Measurements from ENCODE around the gene CA5B. TPM values are rescaled to one million over a fixed set of nuclear protein-coding genes. Genes with fewer than 3 reads are reported as not detected.
"Not testable (repeated sequence)": the region's sequence is repeated elsewhere in the genome, so short reads cannot be mapped to it uniquely, and the experiment has no call there.

Gene CA5B
- total RNA-seq: 11.2 TPM
- long read RNA-seq, full-length matches to known transcripts: 1 of 3 reads
- long read RNA-seq, partial matches to known transcripts: 0 of 3 reads
- long read RNA-seq, other reads (novel, unspliced or antisense): 2 of 3 reads

- H3K4me3 ChIP-seq: peak within 1 kb of the TSS; percentile 53
- TF ChIP-seq CTCF (IDR thresholded peaks at IDR 0.05): no peak
- DNase-seq (peak; percentile 96), ATAC-seq (peak; percentile 100)
- H3K36me3 ChIP-seq: no peaks in the 10 kb centered on the region
- H3K27me3 ChIP-seq: no peaks in the 10 kb centered on the region
- intact Hi-C loops (cut with DNase I): no loop called here
- no peaks in the 10 kb centered on the region for H3K4me1 ChIP-seq
- no peaks in the 10 kb centered on the region for H3K9me3 ChIP-seq
- peak within 1 kb of the TSS; percentile 42 for H3K27ac ChIP-seq
These were observed at the start of gene CA5B for GRCh38 chrX:15737959-15738902. Gene CA5B, plus strand, starts transcription at chrX:15738270. Its CDS starts 11,754 bp downstream, at chrX:15750024.

- ATAC-seq (no peak), DNase-seq (no peak)
- Histone ChIP-seq H3K27ac (no peak overlapping the region), H3K27me3 (no peaks in the 10 kb centered on the region), H3K36me3 (peaks cover 2% of the 10 kb centered on the region), H3K9me3 (no peaks in the 10 kb centered on the region), H3K4me1 (no peaks in the 10 kb centered on the region), H3K4me3 (no peak overlapping the region)
- intact Hi-C loops (cut with DNase I): no loop called here
- no peak for TF ChIP-seq CTCF (IDR thresholded peaks at IDR 0.05)
These were observed 43.1 kb upstream of the CA5B start for GRCh38 chrX:15694941-15695451.

GRCh38 chrX:15696516-15696915 lies 41.6 kb upstream of the CA5B start:
- H3K27ac ChIP-seq: no peak overlapping the region
- intact Hi-C loops (cut with DNase I): no loop called here
- no peak overlapping the region for H3K4me3 ChIP-seq
- no peaks in the 10 kb centered on the region for H3K27me3 ChIP-seq
- H3K9me3 ChIP-seq: no peaks in the 10 kb centered on the region
- ATAC-seq (no peak), DNase-seq (no peak)
- no peak for TF ChIP-seq CTCF (IDR thresholded peaks at IDR 0.05)
- no peaks in the 10 kb centered on the region for H3K4me1 ChIP-seq
- H3K36me3 ChIP-seq: no peaks in the 10 kb centered on the region

GRCh38 chrX:15702488-15703371 lies 35.3 kb upstream of the CA5B start:
- DNase-seq (no peak), ATAC-seq (no peak)
- Histone ChIP-seq H3K27me3 (no peaks in the 10 kb centered on the region), H3K9me3 (no peaks in the 10 kb centered on the region), H3K27ac (no peak overlapping the region), H3K4me3 (no peak overlapping the region), H3K4me1 (no peaks in the 10 kb centered on the region), H3K36me3 (no peaks in the 10 kb centered on the region)
- intact Hi-C loops (cut with DNase I): no loop called here
- no peak for TF ChIP-seq CTCF (IDR thresholded peaks at IDR 0.05)

GRCh38 chrX:15703809-15704208 lies 34.3 kb upstream of the CA5B start:
- H3K36me3 ChIP-seq; intact Hi-C loops (cut with DNase I); H3K4me3 ChIP-seq; H3K9me3 ChIP-seq; H3K4me1 ChIP-seq; DNase-seq; H3K27ac ChIP-seq; H3K27me3 ChIP-seq: not testable (repeated sequence)
- ATAC-seq: peak; percentile 80

GRCh38 chrX:15704273-15704672 lies 33.8 kb upstream of the CA5B start:
- H3K27ac ChIP-seq; intact Hi-C loops (cut with DNase I); H3K36me3 ChIP-seq; ATAC-seq; H3K4me1 ChIP-seq; DNase-seq; H3K4me3 ChIP-seq; H3K27me3 ChIP-seq; H3K9me3 ChIP-seq: not testable (repeated sequence)

Data from upper lobe of right lung (tissue), 1 donor.